Stimulated activated CD8-positive, alpha-beta memory T cell treated with anti-CD3 and anti-CD28 coated beads, Interleukin-4, amount 100 ng/mL, for 1 hour (primary cell): ENCODE results near the gene PLXNC1.

ENCODE experiments used
- DNase-seq, 2 donors: peaks; one replicate each; pipeline ENCODE4 v3.0.0-alpha.2; 2020; ENCODE audit warnings: low read depth in 2 of 2, low spot score in 1 of 2

The PLXNC1 gene

GRCh38 chr12:94178882-94179281 is 30.5 kb downstream of the PLXNC1 start:
- no peak for DNase-seq

DNA sequence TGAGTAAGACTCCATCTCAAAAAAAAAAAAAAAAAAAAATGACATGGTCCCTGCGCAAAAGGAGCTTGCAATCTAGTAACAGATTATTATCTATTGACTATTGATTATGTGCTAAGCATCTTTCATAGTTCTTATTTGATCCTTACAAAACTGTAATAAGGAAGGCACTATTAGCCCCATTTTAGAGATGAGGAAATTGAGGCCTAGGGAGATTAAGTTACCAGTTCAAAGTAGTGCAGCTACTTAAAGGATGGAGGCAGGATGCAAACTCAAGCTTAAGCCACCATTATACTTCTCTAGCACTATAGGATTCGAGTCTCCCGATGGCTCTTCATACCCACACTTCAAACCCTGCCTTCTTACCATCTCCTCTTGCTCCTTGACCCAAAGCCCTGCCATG is 31.3 kb downstream of the PLXNC1 start:
- DNase-seq: no peak

DNA sequence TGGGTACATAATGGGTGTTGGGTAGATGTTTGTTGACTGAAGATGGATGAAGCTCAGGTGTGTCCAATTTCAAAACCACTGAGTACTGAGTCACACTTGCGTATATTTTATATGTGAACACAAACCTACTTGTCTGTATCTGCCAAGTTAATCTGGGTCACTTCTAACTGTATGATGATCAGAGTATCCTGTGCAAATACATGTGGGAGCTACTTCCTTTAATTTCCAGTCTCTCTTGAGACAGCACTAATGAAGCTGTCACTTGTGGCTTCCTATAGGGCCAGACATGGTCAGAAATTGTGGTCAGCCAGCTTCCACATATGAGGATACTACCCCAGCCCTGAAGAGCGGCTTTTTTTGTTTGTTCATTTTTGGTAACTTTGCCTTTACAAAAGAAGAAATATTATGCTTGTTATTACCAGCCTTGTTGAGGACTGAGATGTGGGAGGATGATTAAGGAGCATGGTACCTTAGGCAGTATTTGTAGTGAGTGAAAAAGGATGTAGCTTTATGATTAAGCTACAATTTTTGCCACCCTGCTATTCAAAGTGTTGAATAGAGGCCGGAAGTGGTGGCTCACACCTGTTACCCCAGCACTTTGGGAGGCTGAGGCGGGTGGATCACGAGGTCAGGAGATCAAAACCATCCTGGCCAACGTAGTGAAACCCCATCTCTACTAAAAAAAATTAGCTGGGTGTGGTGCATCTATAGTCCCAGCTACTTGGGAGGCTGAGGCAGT is 32.4 kb downstream of the PLXNC1 start:
- DNase-seq: no peak

DNA sequence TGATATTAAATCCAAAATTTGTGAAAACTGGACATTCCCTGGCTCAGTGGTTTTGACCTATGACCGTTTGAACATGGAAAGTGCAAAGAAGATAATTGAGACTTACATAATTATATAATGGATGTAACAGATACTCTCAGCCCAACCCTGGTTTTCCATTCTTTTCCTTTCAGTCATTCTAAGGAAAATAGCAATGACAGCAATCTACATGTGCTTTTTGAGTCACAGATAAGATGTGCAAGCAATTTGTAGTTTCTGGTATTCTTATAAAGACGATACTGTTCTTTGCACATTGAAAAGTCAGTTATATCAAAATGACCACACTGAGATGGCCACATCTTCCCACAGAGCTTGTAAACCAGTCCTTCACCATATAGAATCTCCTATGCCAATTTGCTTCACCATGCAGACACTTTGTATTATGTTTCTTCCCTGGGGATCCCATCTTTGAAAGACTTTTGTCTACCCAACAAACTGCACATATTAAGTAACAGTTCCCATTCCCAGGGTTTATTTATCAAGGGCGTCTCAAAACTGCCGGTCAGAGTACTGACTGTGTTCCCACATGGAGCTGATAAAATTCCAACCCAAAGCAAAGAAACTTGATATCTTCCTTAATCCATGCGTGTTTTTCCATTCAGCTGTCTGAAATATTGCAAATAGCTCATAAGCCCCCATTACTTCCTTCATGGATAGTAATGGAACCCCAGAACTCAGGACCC is 34.8 kb downstream of the PLXNC1 start:
- no peak for DNase-seq

DNA sequence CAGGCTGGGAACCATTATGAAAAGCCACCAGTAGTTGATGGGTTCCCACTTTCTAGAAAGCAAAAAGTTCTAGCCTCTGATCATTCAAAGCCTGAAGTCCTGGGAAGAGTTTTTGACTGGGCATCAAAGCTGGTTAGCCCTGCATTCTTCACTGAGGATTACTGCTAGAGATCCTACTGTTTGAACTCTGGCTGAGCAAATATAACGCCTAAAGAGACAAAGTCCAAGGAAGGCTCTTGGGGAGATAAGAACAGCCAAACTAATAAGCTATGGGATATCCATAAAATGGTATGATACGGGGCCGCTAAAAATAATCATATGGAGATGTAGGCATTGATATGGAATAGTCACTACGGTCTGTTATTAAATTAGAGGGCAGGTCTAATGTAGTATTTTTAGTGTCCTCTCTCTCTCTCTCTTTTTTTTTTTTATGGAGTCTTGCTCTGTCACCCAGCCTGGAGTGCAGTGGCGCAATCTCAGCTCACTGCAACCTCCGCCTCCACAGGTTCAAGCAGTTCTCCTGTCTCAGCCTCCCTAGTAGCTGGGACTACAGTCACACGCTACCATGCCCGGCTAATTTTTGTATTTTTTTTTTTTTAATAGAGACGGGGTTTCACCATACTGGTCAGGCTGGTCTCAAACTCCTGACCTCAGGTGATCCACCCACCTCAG is 35.5 kb downstream of the PLXNC1 start:
- DNase-seq: no peak

DNA sequence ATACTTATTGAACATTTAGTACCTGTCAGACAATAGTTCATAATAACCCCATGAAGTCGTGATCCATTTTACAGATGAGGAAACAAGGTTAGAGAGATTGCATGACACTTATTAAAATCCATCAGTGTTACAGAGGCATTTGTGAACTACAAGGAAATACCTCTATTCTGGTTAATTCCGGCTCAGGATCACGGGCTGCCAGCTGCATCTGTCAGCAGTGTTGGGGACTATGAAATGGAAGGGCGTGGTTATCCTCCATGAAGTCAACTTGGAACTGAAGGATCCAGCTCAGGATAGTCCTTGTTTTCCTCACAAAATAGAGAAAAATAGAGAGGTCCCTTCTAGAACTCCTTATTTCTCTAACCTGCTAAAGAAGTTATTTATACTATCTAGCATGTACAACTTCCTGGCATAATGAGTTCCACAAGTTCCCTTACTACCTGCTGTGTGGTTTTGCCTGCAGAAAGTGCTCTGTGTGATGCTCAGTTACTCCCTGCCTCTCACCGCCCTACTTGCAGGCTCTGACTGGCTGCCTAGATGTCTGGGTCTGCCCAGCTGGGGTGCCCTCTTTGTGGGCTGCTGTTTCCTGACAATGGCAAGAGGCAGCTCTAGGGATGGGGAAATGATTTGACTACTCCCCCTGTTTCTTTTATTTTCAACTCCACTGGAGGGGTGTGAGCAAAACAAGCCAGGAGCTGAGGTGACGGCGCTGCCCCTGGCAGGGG is 36.8 kb downstream of the PLXNC1 start:
- no peak for DNase-seq

GRCh38 chr12:94185801-94186200 is 37.4 kb downstream of the PLXNC1 start:
- DNase-seq: no peak

GRCh38 chr12:94186278-94187241 is 38.2 kb downstream of the PLXNC1 start:
- DNase-seq: no peak

GRCh38 chr12:94187361-94187760 is 39.0 kb downstream of the PLXNC1 start:
- no peak for DNase-seq

GRCh38 chr12:94190623-94191022 is 42.2 kb downstream of the PLXNC1 start:
- no peak for DNase-seq

DNA sequence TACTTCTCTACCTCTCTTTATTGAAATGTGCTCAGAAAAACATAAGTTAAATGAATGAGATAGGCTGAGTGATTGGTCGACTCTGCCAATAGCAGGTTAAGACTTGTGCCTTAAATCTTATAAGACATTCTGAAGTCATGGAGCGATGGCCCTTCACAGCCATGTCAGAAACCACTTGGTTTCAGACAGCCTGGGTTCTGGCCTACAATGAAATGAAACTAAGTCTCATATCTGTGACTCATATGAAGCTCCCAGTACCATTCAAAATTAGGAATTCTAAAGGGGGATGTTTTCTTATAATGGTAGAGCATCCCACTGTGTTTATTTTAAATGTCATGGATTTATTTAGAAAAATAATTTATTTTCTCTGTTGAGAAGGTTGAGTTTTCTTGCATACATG is 42.6 kb downstream of the PLXNC1 start:
- DNase-seq: no peak

- no peak for DNase-seq
These were observed 43.4 kb downstream of the PLXNC1 start for GRCh38 chr12:94191811-94192210.

DNA sequence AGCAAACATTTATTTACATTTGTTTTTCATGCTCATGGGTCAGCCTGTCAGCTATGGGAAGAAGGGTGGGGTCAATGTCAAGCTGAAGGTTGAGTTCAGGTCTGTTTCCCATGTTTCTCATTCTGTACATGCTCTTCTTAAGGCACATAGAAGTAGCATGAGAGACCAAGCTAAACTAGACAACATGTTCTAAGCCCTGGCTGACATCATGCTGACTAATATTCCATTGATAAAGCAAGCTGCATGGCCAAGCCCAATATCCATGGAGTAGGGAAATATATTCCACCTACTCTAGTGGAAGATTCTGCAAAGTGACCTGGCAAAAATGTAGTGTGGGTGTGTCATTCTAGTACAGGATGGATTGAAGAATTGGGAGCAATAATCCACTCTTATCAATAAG is 44.1 kb downstream of the PLXNC1 start:
- DNase-seq: no peak

GRCh38 chr12:94193168-94193567 is 44.8 kb downstream of the PLXNC1 start:
- DNase-seq: no peak

GRCh38 chr12:94195483-94195882 is 47.1 kb downstream of the PLXNC1 start:
- DNase-seq: no peak

GRCh38 chr12:94198469-94198868 is 50.1 kb downstream of the PLXNC1 start:
- no peak for DNase-seq

DNA sequence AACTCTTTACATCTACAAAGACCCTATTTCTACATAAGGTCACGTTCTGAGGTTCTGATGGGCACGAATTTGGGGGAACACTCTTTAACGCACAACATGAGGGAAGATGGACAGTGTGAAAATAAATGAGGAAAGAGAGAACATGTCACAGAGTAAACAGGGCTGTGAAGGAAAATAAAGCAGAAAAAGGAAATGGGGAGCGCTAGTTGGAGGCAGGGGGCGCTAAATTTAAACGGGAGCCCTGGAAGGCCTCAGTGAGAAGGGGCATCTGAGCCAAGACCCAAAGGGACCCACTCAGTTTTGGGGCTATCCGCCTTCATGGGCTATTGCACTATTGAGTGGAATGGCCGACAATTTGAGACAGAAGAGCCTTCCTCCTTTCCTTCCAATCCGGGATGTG is 50.5 kb downstream of the PLXNC1 start:
- DNase-seq: no peak

GRCh38 chr12:94200069-94200468 is 51.7 kb downstream of the PLXNC1 start:
- no peak for DNase-seq

- DNase-seq: no peak
These were observed 52.3 kb downstream of the PLXNC1 start for GRCh38 chr12:94200695-94201094.
